WTC11 (cell line): Measurements from ENCODE around the gene SMPX. TPM values are rescaled to one million over a fixed set of nuclear protein-coding genes. Genes with fewer than 3 reads are reported as not detected.

Experiments
- ATAC-seq: fragments of 200-7000 bp; cut with Tn5 transposase; 2 replicates; pipeline ENCODE4 v1.10.0; 2021; ENCODE audit warnings: mild to moderate bottlenecking, moderate library complexity
- CTCF ChIA-PET: fragments of 300-600 bp; sonication (Branson Sonifier 250); formaldehyde crosslinking; loops from one replicate; lab custom pipeline; 2021; ENCODE audit warnings: antibody characterized with exemption; lab: Charles Lee
- POLR2A ChIA-PET: fragments of 350-600 bp; sonication (Branson Sonifier 250); formaldehyde crosslinking; loops from one replicate; lab custom pipeline; 2021; ENCODE audit warnings: antibody characterized with exemption; lab: Charles Lee
- DNase-seq: peaks from one replicate; pipeline ENCODE4 v3.0.0; 2021; ENCODE audit warnings: low spot score
- H3K27ac Mint-ChIP-seq: 2 replicates; pipeline ENCODE4 v1.8.0; 2021; ENCODE audit warnings: mixed read lengths
- H3K27me3 Mint-ChIP-seq: 2 replicates; pipeline ENCODE4 v1.8.0; 2021; ENCODE audit warnings: low read depth, mild to moderate bottlenecking, moderate library complexity, mixed read lengths
- H3K36me3 Mint-ChIP-seq: 2 replicates; pipeline ENCODE4 v1.8.0; 2021; ENCODE audit warnings: mixed read lengths
- H3K4me1 Mint-ChIP-seq: 2 replicates; pipeline ENCODE4 v1.8.0; 2022; ENCODE audit warnings: mixed read lengths
- H3K4me3 Mint-ChIP-seq: 2 replicates; pipeline ENCODE4 v1.8.0; 2021; ENCODE audit warnings: mild to moderate bottlenecking, moderate library complexity, mixed read lengths
- H3K9me3 Mint-ChIP-seq: 2 replicates; pipeline ENCODE4 v1.8.0; 2021; ENCODE audit warnings: mixed read lengths
- ATF2 ChIP-seq: sonication (generic); formaldehyde crosslinking; IDR thresholded peaks from 2 replicates; pipeline ENCODE4 v1.8.1; 2022; ENCODE audit warnings: low read depth, missing genetic modification reagents, borderline replicate concordance
- CBFB ChIP-seq: sonication (generic); formaldehyde crosslinking; IDR thresholded peaks from 2 replicates; pipeline ENCODE4 v1.8.1; 2022; ENCODE audit warnings: mild to moderate bottlenecking, low read depth, missing genetic modification reagents
- CREM ChIP-seq: sonication (generic); formaldehyde crosslinking; IDR thresholded peaks from 2 replicates; pipeline ENCODE4 v1.8.1; 2022; ENCODE audit warnings: mild to moderate bottlenecking, missing genetic modification reagents, moderate library complexity
- E2F4 ChIP-seq: sonication (generic); formaldehyde crosslinking; IDR thresholded peaks from 2 replicates; pipeline ENCODE4 v1.8.1; 2022; ENCODE audit warnings: low read depth, mild to moderate bottlenecking, moderate library complexity, missing genetic modification reagents, borderline replicate concordance
- EMX1 ChIP-seq: fragments of 250-450 bp; sonication (Bioruptor Pico); IDR thresholded peaks from 2 replicates; pipeline ENCODE4 v1.8.0; 2021; ENCODE audit warnings: mild to moderate bottlenecking
- FOXP4 ChIP-seq: sonication (generic); formaldehyde crosslinking; IDR thresholded peaks from 2 replicates; pipeline ENCODE4 v1.8.0; 2022; ENCODE audit warnings: mild to moderate bottlenecking, missing genetic modification reagents
- GRHL2 ChIP-seq: fragments of 250-450 bp; sonication (Bioruptor Pico); IDR thresholded peaks from 2 replicates; pipeline ENCODE4 v1.8.0; 2022; ENCODE audit warnings: mild to moderate bottlenecking, moderate library complexity; ENCODE audit not compliant: insufficient replicate concordance, severe bottlenecking
- HMGA2 ChIP-seq: fragments of 250-450 bp; sonication (Bioruptor Pico); IDR thresholded peaks from 2 replicates; pipeline ENCODE4 v1.4.0; 2021; ENCODE audit warnings: mild to moderate bottlenecking, moderate library complexity
- JAZF1 ChIP-seq: fragments of 250-450 bp; sonication (Bioruptor Pico); IDR thresholded peaks from 2 replicates; pipeline ENCODE4 v1.9.0; 2021; ENCODE audit warnings: moderate library complexity, mild to moderate bottlenecking, inconsistent platforms
- RORB ChIP-seq: fragments of 250-450 bp; sonication (Bioruptor Pico); IDR thresholded peaks from 2 replicates; pipeline ENCODE4 v1.9.0; 2021; ENCODE audit warnings: mild to moderate bottlenecking
- STAT6 ChIP-seq: sonication (generic); formaldehyde crosslinking; conservative IDR thresholded peaks from 2 replicates; pipeline ENCODE4 v1.8.1; 2023; ENCODE audit warnings: mild to moderate bottlenecking, low read depth, missing genetic modification reagents, moderate library complexity
- TP53 ChIP-seq: sonication (generic); formaldehyde crosslinking; IDR thresholded peaks from 2 replicates; pipeline ENCODE4 v1.8.1; 2023; ENCODE audit warnings: mild to moderate bottlenecking, missing genetic modification reagents
- USF2 ChIP-seq: sonication (generic); formaldehyde crosslinking; IDR thresholded peaks from 2 replicates; pipeline ENCODE4 v1.8.1; 2023; ENCODE audit warnings: mild to moderate bottlenecking, missing genetic modification reagents, moderate library complexity
- ZBTB43 ChIP-seq: sonication (generic); formaldehyde crosslinking; IDR thresholded peaks from 2 replicates; pipeline ENCODE4 v1.8.1; 2023; ENCODE audit warnings: mild to moderate bottlenecking, missing genetic modification reagents
- ZNF138 ChIP-seq: sonication (generic); formaldehyde crosslinking; conservative IDR thresholded peaks from 2 replicates; pipeline ENCODE4 v1.8.1; 2022; ENCODE audit warnings: mild to moderate bottlenecking, moderate library complexity, missing genetic modification reagents
- ZNF263 ChIP-seq: sonication (generic); formaldehyde crosslinking; IDR thresholded peaks from 2 replicates; pipeline ENCODE4 v1.8.1; 2022; ENCODE audit warnings: low read depth, mild to moderate bottlenecking, moderate library complexity, missing genetic modification reagents
- ZNF396 ChIP-seq: fragments of 250-450 bp; sonication (Bioruptor Pico); IDR thresholded peaks from 2 replicates; pipeline ENCODE4 v1.8.0; 2021; ENCODE audit warnings: mild to moderate bottlenecking, moderate library complexity, borderline replicate concordance
- ZNF416 ChIP-seq: fragments of 250-450 bp; sonication (Bioruptor Pico); IDR thresholded peaks from 2 replicates; pipeline ENCODE4 v1.9.0; 2021; ENCODE audit warnings: mild to moderate bottlenecking, inconsistent platforms
- ZNF512 ChIP-seq: sonication (generic); formaldehyde crosslinking; IDR thresholded peaks from 2 replicates; pipeline ENCODE4 v1.8.1; 2022; ENCODE audit warnings: missing genetic modification reagents, borderline replicate concordance
- ZNF671 ChIP-seq: fragments of 250-450 bp; sonication (Bioruptor Pico); IDR thresholded peaks from 2 replicates; pipeline ENCODE4 v1.8.0; 2021; ENCODE audit warnings: mild to moderate bottlenecking
- total RNA-seq: library from RNA; stranded (reverse); gene quantifications from 3 replicates; pipeline ENCODE4 v1.2.3, GENCODE V29; 2021
- TF ChIP-seq, protein P1 (sequence below): sonication (generic); formaldehyde crosslinking; IDR thresholded peaks from 2 replicates; pipeline ENCODE4 v1.8.1; 2022; ENCODE audit warnings: mild to moderate bottlenecking, missing genetic modification reagents, moderate library complexity, borderline replicate concordance
- TF ChIP-seq, protein P2 (sequence below): fragments of 250-450 bp; sonication (Bioruptor Pico); IDR thresholded peaks from 2 replicates; pipeline ENCODE4 v1.9.0; 2021; ENCODE audit warnings: moderate library complexity, mild to moderate bottlenecking, inconsistent platforms, borderline replicate concordance
- TF ChIP-seq, protein P3 (sequence below): sonication (generic); formaldehyde crosslinking; conservative IDR thresholded peaks from 2 replicates; pipeline ENCODE4 v1.8.1; 2022; ENCODE audit warnings: mild to moderate bottlenecking, missing genetic modification reagents

SMPX gene
- total RNA-seq, 1 experiment from 2014 or later = not detected

GRCh38 chrX:21733705-21734104, 24.2 kb downstream of the SMPX start:
- TF ChIP-seq, protein P1, sequence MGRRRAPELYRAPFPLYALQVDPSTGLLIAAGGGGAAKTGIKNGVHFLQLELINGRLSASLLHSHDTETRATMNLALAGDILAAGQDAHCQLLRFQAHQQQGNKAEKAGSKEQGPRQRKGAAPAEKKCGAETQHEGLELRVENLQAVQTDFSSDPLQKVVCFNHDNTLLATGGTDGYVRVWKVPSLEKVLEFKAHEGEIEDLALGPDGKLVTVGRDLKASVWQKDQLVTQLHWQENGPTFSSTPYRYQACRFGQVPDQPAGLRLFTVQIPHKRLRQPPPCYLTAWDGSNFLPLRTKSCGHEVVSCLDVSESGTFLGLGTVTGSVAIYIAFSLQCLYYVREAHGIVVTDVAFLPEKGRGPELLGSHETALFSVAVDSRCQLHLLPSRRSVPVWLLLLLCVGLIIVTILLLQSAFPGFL (CRISPR knock-in tag) = no peak
- no peak for TF ChIP-seq ZNF138
- no peak for TF ChIP-seq ZNF416 (CRISPR knock-in tag)
- TF ChIP-seq RORB (CRISPR knock-in tag) = no peak
- no peak for TF ChIP-seq CBFB (CRISPR knock-in tag)
- no peak for TF ChIP-seq TP53 (CRISPR knock-in tag)
- TF ChIP-seq ZNF671 (CRISPR knock-in tag) = no peak
- no peak for TF ChIP-seq ATF2
- no peak for TF ChIP-seq USF2 (CRISPR knock-in tag)
- no peak for TF ChIP-seq EMX1 (CRISPR knock-in tag)
- no peak for TF ChIP-seq E2F4 (CRISPR knock-in tag)
- TF ChIP-seq ZNF396 (CRISPR knock-in tag) = no peak
- TF ChIP-seq FOXP4 (CRISPR knock-in tag) = no peak
- DNase-seq (no peak), ATAC-seq (no peak)
- ChIA-PET POLR2A (no interaction called here), CTCF (no interaction called here)
- Mint-ChIP-seq H3K9me3 (no peaks in the 10 kb centered on the region), H3K4me1 (peaks cover 4% of the 10 kb centered on the region), H3K36me3 (no peaks in the 10 kb centered on the region), H3K27ac (no peak overlapping the region), H3K4me3 (no peak overlapping the region), H3K27me3 (no peaks in the 10 kb centered on the region)

DNA sequence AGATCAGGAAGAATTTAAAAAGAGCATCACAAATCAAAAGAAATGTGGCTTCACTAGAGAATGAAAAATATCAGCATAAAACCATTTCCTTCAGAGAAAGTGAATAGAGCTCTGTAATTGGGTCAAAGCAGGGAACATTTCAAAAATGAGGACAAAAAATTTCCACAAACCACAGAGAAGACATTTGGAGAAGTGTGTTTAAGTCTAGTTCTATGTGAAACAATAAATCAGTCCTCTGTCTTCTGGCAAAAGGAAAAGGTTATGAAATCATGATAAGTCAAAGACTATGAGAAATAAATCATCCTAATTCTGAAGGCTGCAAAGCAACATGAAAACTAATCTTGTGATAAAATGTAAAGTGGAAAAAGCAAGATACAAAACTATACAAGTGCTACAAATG, 27.9 kb downstream of the SMPX start:
- POLR2A ChIA-PET = no interaction called here
- no peak overlapping the region for H3K4me3 Mint-ChIP-seq
- ATAC-seq = no peak
- H3K4me1 Mint-ChIP-seq = peaks cover 3% of the 10 kb centered on the region; the same call in 1 of the 2 replicates
- H3K27ac Mint-ChIP-seq = no peak overlapping the region
- CTCF ChIA-PET = no interaction called here
- no peak for DNase-seq
- no peaks in the 10 kb centered on the region for H3K9me3 Mint-ChIP-seq
- H3K36me3 Mint-ChIP-seq = no peaks in the 10 kb centered on the region
- H3K27me3 Mint-ChIP-seq = no peaks in the 10 kb centered on the region
- no peak for TF ChIP-seq GRHL2
- no peak for TF ChIP-seq JAZF1
- TF ChIP-seq, protein P2, sequence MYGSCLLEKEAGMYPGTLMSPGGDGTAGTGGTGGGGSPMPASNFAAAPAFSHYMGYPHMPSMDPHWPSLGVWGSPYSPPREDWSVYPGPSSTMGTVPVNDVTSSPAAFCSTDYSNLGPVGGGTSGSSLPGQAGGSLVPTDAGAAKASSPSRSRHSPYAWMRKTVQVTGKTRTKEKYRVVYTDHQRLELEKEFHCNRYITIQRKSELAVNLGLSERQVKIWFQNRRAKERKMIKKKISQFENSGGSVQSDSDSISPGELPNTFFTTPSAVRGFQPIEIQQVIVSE (CRISPR knock-in tag) = no peak
- no peak for TF ChIP-seq HMGA2 (CRISPR knock-in tag)
- TF ChIP-seq ZNF512 = no peak
- no peak for TF ChIP-seq ZBTB43 (CRISPR knock-in tag)
- TF ChIP-seq STAT6 (CRISPR knock-in tag) = no peak
- TF ChIP-seq CREM (CRISPR knock-in tag) = no peak
- TF ChIP-seq, protein P3, sequence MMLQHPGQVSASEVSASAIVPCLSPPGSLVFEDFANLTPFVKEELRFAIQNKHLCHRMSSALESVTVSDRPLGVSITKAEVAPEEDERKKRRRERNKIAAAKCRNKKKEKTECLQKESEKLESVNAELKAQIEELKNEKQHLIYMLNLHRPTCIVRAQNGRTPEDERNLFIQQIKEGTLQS (CRISPR knock-in tag) = no peak
- TF ChIP-seq ZNF263 = no peak
